GM12891 (cell line): ENCODE results near the gene PTTG1IP2.

ENCODE experiments used
- PAX5 ChIP-seq: IDR thresholded peaks from 2 replicates; pipeline ENCODE4 v1.6.1; 2011; ENCODE audit warnings: low read length, moderate library complexity, mild to moderate bottlenecking; ENCODE audit not compliant: insufficient read depth, severe bottlenecking
- POLR2A ChIP-seq: IDR thresholded peaks from 2 replicates; pipeline ENCODE4 v1.6.1; 2011; ENCODE audit warnings: low read depth, low read length, control low read depth

DNA sequence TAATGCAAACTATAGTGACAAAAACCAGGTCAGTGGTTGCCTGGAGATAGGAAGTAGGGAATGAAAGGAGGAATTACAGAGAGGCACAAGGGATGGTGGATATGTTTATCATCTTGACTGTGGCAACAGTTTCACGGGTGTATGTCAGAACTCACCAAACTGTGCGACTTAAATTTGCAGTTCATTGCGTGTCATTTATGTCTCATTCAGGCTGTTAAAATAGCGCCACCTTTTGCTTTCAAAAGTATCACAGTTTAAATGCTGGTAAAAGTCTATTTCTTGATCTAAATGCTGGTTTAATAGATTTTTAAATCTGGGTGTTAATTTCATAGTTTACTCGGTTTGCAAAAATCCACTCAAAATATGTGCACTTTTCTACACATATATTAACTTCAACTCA is 51.0 kb downstream of the PTTG1IP2 start:
- TF ChIP-seq POLR2A (no peak), PAX5 (no peak)
